NCI-H146 (cell line): ENCODE results near the gene ZBTB21.

Source experiments
- DNase-seq: peaks from one replicate; lab custom pipeline; 2025; lab: John Stamatoyannopoulos, UW

The ZBTB21 gene

GRCh38 chr21:42009831-42010506 lies at the start of gene ZBTB21:
TSS of gene ZBTB21 (minus strand) at chr21:42010360. CDS start at chr21:41994095, 16,265 bp downstream.
- peak; percentile 96 for DNase-seq

- no peak for DNase-seq
Observed at GRCh38 chr21:42059721-42060120, 49.6 kb upstream of the ZBTB21 start.

GRCh38 chr21:42059141-42059540 lies 49.0 kb upstream of the ZBTB21 start:
- no peak for DNase-seq

DNA sequence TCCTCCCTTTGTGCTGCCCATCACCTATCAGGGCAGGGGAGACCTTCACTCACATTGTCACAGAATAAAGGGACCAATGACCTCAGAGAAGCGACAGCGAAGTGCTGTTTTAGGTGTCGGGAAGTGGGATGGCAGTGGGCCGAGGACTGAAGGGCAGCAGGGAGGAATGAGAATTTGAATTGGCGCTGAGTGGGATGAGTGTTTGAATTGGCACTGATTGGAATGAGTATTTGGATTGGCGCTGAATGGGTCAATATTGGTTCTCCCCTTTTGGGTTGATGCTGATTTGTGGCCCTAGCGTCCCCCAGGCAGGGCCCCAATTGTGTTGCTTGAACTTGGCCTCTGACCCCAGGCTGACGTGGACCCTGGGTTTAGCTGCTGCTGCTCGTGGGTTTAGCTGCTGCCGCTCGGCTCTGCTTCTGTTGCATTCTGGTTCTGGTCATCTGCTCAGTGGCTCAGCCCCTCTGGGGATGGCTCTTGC lies 48.5 kb upstream of the ZBTB21 start:
- DNase-seq: no peak

DNA sequence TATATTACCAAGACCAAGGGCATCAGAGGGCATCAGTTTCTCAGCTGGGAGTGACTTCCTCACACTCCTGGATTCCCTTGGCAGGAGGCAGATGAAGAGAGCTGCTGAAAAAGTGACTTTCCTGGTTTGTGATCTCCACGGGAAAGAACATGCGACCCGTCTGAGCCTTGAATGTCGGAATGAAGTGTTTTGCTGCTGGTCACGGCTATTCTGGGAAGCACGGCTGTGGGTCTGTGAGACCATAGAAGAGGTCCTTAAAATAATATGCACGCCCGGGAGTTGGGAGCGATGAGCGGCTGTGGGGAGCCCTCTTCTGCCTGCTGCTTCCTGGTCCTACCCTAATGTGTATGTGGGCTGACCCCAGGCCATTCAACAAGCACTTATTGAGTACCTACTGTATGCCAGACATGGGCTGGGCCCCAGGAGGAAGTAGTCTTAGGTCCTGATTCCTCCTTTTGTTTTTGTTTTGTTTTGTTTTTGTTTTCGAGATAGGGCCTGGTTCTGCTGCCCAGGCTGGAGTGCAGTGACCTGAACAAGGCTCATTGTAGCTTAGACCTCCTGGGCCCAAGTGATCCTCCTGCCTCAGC lies 47.8 kb upstream of the ZBTB21 start:
- no peak for DNase-seq

DNA sequence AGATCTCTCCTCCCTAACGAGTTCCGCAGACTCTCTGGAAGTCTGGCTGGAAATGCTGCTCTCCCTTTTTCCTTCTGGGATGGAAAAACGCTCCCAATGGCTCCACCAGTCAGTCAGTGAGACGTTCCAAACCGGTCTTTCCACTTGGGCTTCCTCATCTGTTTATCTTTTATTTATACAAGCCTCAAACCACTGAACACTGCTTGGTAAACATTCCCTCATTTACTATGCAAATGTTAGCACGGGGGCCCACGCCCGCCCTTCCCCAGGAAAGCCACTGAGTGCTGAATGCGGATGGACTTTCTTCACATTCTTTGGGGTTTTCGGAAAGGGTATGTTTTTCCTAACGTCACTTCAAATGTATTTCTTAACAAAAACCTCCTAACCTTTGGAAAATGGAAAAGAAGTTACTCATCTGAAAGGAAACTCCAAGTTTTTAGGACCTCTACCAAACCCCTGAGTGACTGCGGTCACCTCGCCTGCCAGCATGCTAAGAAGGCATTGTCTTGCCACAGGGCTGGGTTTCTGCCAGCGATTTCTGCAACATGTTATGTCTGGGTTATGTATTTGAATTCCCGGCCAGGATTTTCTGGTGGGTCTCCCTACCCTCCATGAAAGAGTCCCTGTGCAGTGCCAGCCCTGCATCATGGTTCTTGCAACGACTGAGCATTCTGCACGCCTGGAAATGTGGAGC lies 47.0 kb upstream of the ZBTB21 start:
- peak; percentile 59 for DNase-seq

DNA sequence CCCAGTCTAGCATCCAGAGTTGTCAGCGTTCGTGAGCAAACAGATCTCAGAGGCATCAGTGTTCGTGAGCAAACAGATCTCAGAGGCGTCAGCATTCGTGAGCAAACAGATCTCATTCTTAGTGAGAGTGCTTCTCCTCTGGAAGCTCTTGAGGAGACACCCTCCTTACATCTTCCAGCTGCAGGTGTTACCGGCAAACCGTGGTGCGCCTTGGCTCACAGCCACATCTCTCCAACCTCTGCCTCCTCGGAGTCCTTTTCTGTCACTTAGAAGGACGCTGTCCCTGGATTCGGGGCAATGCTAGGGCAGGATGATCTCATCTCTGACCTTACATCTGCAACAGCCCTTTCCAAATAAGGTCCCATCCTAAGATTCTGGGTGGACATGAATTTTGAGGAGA lies 46.3 kb upstream of the ZBTB21 start:
- peak; percentile 43 for DNase-seq

- DNase-seq: no peak
Observed at GRCh38 chr21:42055425-42055824, 45.3 kb upstream of the ZBTB21 start.

DNA sequence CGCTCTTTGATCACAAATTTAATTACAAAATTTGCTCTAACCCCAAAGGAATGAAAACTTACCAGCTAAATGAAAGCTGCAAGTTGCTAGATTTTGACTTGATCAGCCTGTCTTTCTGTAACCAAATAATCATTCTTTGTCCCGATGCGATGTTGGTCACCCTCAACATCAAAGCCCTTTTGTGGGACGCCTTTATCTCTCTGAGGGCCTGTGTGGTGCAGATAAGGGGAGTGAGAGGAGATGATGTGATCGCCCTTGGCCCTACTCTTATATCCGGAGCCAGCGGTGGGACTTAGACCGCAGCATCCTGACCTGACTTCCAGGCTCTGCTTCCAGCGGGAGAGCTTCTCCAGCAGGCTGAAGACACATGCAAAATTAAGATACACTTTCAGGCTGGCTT lies 41.6 kb upstream of the ZBTB21 start:
- DNase-seq: no peak

DNA sequence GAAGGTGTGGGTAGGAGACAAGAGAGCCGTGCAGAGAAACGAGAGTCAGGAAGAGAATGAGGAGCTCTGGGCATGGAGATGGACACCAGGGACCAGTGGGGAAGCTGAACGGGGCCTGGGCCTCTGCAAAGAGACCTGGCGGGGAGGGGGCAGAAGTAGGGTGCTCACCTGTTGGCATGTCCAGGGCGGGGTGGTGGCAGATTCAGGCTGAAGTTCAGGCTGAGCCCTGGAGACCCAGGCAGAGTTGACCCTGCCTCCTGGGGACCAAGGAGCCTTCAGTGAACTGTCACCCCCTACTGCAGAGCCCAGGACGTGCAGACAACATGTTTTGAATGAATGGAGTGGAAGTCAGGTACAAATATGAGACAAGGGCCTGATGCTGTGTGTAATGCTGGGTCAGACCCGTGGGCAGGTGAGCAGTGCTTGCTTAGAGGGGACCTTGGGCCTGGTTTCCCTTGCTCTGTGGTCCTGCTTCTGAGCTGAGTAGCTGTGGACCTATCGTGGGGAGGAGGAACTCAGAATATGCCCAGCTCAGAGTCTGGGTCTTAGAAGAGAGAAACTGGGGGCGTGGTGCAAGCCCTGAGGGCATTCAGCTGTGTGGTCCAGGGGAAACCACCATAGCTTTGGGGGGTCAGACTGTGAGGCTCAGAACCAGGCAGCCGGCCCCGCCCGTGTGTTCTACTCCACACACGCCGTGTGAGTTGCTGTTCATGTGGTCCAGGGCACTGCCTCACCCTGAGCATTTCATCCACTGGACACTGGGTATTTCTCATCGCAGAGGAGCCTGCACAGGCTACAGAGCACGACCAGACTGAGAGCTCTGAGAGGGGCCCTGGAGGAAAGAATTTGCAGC lies 39.6 kb upstream of the ZBTB21 start:
- DNase-seq: no peak

DNA sequence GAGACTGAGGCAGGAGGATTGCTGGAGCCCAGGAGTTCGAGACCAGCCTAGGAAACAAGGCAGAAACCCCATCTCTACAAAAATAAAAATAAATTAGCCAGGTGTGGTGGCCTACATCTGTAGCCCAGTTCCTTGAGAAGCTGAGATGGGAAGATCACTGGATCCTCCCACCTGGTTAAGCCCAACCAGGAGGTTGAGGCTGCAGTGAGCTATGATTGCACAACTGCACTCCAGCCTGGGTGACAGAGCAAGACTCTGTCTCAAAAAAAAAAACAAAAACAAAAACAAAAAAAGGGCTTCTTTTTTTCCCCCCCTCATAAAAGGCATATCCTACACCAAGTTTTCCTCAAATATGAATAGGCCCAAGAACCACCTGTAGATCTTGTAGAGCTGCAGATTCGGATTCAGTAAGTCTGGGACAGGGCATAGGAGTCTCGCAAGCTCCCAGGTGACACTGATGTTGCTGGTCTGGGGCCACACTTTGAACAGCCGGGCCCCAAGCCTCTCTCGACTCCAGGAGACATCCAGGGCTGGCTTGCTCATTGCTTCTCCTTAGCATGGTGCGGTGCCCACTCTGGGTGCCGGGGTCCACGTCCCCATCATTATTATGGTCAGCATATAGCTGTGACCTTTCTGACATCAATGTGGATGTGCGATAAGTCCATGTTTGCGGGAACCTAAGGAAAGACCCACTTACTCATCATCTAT lies 38.9 kb upstream of the ZBTB21 start:
- no peak for DNase-seq

DNA sequence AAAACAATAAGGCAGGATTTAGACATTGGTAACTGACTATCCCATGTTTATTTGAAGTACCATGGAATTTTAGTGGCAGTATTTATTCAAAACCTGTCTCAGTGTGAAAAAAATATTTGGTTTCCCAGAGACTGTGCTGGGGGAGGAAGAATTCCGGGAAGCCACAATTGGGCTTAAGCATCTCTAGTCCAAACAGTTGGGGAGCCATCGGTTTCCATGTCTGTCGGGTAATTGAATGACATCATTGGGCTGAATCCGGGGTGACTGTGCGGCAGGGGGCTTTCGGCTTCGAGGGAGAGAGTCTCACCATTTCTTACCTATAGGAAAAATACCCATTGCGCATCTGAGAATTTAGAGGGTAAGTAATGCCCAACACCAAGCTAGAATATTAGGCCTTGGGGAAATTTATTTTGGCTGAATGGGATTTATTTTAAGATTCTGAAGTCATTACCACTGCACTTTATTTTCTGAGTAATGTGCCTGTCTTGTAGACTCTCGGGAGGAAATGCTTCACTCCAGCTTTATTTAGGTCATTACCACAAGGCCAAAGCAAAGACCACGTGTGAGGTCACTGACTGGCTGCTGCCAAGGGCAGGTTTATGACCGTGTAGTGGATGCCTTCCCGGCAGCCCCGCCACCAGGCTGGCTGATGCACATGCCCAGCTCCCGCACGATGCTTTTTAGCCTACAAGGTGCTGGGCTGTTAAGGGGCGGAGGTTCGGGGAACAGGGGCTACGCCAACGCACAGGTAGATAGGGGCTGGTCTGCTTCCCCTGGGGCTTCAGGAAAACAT lies 37.9 kb upstream of the ZBTB21 start:
- DNase-seq: no peak

GRCh38 chr21:42044871-42045495 lies 34.8 kb upstream of the ZBTB21 start:
- DNase-seq: no peak

GRCh38 chr21:42043961-42044360 lies 33.8 kb upstream of the ZBTB21 start:
- DNase-seq: no peak

DNA sequence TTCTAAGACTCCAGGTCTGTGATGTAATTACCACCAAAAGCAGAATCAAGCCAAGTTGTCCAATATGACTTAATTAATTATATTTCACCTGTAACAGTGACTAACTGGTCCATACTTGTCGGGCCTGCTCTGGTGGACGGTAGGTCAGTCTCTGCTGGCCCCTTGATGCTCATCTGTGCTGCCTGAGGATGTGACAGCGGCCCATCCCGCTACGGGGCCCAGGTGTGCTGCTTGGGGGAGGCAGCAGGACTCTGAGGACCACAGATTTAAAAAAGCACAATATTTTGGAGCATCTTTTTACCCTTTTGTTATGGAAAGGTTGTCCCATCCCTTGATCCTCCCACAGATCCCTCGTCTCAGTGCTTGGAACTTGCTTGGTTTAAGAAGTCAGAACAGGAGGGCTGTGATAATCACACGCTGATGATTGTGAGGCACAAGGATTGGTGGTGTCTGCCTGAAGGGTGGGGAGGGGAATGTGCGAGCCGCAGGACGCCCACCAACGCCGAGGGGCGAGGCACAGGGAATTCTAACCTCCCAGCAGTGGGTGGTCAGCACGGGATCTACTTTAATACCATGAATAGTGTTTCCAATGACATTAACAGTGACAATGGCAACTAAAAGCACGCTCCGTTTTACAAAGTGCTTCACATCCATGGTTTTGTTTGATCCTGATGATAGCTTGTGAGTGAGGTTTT lies 33.2 kb upstream of the ZBTB21 start:
- DNase-seq: no peak

GRCh38 chr21:42042651-42043050 lies 32.5 kb upstream of the ZBTB21 start:
- peak; percentile 32 for DNase-seq

- DNase-seq: no peak
Observed at GRCh38 chr21:42041711-42042110, 31.6 kb upstream of the ZBTB21 start.

DNA sequence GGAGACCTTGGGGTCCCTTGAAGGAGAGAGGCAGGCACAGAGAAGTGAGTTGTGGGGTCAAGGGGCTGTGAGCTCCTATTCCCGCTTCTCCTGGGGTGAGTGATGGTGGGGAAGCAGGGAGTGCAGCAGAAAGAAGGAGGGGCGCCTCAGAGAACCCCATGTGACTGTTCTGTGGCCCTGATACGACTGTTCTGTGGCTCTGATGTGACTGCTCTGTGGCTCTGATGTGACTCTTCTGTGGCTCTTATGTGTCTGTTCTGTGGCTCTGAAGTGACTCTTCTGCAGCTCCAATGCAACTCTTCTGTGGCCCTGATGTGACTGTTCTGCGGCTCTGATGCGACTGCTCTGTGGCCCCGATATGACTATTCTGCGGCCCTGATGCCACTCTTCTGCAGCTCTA lies 31.1 kb upstream of the ZBTB21 start:
- DNase-seq: no peak

GRCh38 chr21:42040411-42041180 lies 30.4 kb upstream of the ZBTB21 start:
- no peak for DNase-seq
